ENCODE data around the gene GATB.

Gene GATB

DNA sequence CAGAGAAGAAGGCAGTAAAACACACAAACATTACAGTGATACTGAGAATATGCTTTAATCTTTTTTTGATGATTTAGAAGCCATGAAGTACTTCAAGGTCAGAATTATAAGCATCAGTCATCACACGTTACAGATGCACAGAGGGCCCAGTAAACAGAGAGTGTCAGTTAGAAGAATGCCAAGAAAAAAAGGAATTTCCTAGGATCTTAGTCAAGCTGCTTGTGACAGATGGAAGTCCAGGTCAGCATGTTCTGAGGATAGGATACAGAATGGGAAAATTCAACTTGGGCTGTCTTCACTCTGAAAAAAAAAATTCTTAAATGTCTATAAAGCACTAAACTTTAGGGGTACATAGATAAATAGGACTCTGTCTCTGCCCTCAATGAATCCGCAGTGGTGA, 38.9 kb downstream of the GATB start:
- Histone ChIP-seq H2AFZ (ENCODE audit: low read length) (no peak overlapping the region), H3K27me3 (ENCODE audit: insufficient read depth, low read length) (no peaks in the 10 kb centered on the region), H3K4me3 (ENCODE audit: low read depth, low read length, poor library complexity, severe bottlenecking) (no peak overlapping the region)

DNA sequence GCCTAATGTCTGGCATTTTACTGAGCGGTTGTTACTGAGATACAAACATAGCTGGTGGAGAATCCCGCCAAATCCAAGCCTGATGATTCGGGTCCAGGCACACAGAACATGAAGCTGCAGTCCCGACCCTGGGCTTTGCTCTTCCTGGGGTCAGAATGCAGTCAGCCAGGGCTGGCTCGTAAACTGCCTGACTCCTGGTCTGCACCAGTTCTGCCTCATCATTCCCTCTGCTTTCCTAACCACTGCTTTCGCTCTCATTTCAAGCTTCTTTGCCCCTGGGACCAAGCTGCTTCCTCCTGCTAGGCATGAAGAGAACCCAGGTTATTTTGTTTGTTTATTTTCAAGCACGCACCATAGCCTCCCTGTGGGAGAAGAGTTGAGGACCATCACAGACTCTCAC, 39.3 kb downstream of the GATB start:
- Histone ChIP-seq H3K79me2 (ENCODE audit: insufficient read depth, low read length) (no peaks in the 10 kb centered on the region), H3K9me3 (ENCODE audit: low read length) (no peaks in the 10 kb centered on the region), H3K9me2 (ENCODE audit: low read depth, low read length) (no peaks in the 10 kb centered on the region), H3K27me3 (ENCODE audit: insufficient read depth, low read length) (no peaks in the 10 kb centered on the region), H3K4me2 (ENCODE audit: low read length) (no peak overlapping the region), H4K20me1 (ENCODE audit: insufficient read depth, low read length) (no peaks in the 10 kb centered on the region), H3K36me3 (ENCODE audit: insufficient read depth, low read length) (no peaks in the 10 kb centered on the region), H3K9ac (ENCODE audit: low read length) (no peak overlapping the region), H3K4me1 (ENCODE audit: insufficient read depth, low read length, severe bottlenecking) (no peaks in the 10 kb centered on the region), H3K27ac (ENCODE audit: low read depth, low read length, poor library complexity, severe bottlenecking) (no peak overlapping the region), H3F3A (ENCODE audit: insufficient read depth, low read length) (no peaks in the 10 kb centered on the region), H2AFZ (ENCODE audit: low read length) (no peak overlapping the region), H3K4me3 (ENCODE audit: low read depth, low read length, poor library complexity, severe bottlenecking) (no peak overlapping the region)
- TF ChIP-seq EZH2 (IDR thresholded peaks at IDR 0.05; ENCODE audit: borderline replicate concordance, low read length) = no peak
- TF ChIP-seq, protein P1, sequence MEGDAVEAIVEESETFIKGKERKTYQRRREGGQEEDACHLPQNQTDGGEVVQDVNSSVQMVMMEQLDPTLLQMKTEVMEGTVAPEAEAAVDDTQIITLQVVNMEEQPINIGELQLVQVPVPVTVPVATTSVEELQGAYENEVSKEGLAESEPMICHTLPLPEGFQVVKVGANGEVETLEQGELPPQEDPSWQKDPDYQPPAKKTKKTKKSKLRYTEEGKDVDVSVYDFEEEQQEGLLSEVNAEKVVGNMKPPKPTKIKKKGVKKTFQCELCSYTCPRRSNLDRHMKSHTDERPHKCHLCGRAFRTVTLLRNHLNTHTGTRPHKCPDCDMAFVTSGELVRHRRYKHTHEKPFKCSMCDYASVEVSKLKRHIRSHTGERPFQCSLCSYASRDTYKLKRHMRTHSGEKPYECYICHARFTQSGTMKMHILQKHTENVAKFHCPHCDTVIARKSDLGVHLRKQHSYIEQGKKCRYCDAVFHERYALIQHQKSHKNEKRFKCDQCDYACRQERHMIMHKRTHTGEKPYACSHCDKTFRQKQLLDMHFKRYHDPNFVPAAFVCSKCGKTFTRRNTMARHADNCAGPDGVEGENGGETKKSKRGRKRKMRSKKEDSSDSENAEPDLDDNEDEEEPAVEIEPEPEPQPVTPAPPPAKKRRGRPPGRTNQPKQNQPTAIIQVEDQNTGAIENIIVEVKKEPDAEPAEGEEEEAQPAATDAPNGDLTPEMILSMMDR (IDR thresholded peaks at IDR 0.05; ENCODE audit: low read length) = no peak

More for the DNA sequence above, 38.9 kb downstream of the GATB start:
- Histone ChIP-seq H3K36me3 (ENCODE audit: insufficient read depth, low read length) (no peaks in the 10 kb centered on the region), H3K79me2 (ENCODE audit: insufficient read depth, low read length) (no peaks in the 10 kb centered on the region), H4K20me1 (ENCODE audit: insufficient read depth, low read length) (no peaks in the 10 kb centered on the region), H3F3A (ENCODE audit: insufficient read depth, low read length) (no peaks in the 10 kb centered on the region), H3K4me1 (ENCODE audit: insufficient read depth, low read length, severe bottlenecking) (no peaks in the 10 kb centered on the region), H3K9me2 (ENCODE audit: low read depth, low read length) (no peaks in the 10 kb centered on the region), H3K4me2 (ENCODE audit: low read length) (no peak overlapping the region), H3K9me3 (ENCODE audit: low read length) (no peaks in the 10 kb centered on the region), H3K9ac (ENCODE audit: low read length) (no peak overlapping the region), H3K27ac (ENCODE audit: low read depth, low read length, poor library complexity, severe bottlenecking) (no peak overlapping the region)
- TF ChIP-seq EZH2 (IDR thresholded peaks at IDR 0.05; ENCODE audit: borderline replicate concordance, low read length) = no peak
- TF ChIP-seq, protein P1 (IDR thresholded peaks at IDR 0.05; ENCODE audit: low read length) = no peak

DNA sequence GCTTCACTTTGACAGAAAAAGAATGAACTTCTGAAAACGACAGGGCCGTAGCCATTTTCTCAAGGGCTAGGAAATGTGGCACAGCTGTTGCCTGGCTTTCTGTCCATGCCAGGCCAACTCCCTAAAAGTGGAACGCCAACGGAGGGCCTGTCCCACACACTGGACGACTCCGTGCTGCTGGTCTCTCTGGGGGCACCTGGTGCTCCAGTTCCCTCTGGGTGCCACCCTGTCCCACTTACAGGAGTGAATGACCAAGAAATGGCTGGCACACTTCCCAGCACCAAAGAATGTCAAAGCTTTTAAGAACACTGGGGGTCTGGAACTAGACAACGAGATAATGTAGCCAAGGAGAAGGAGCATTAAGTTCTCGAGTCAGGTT, 40.9 kb downstream of the GATB start:
- no peak for TF ChIP-seq EZH2 (IDR thresholded peaks at IDR 0.05; ENCODE audit: borderline replicate concordance, low read length)
- TF ChIP-seq, protein P1 (IDR thresholded peaks at IDR 0.05; ENCODE audit: low read length) = no peak
- Histone ChIP-seq H3K36me3 (ENCODE audit: insufficient read depth, low read length) (no peaks in the 10 kb centered on the region), H2AFZ (ENCODE audit: low read length) (no peak overlapping the region), H3K79me2 (ENCODE audit: insufficient read depth, low read length) (no peaks in the 10 kb centered on the region), H3K27ac (ENCODE audit: low read depth, low read length, poor library complexity, severe bottlenecking) (no peak overlapping the region), H3K9ac (ENCODE audit: low read length) (no peak overlapping the region), H3K4me2 (ENCODE audit: low read length) (no peak overlapping the region), H3F3A (ENCODE audit: insufficient read depth, low read length) (no peaks in the 10 kb centered on the region), H3K4me1 (ENCODE audit: insufficient read depth, low read length, severe bottlenecking) (no peaks in the 10 kb centered on the region), H3K9me3 (ENCODE audit: low read length) (no peaks in the 10 kb centered on the region), H3K27me3 (ENCODE audit: insufficient read depth, low read length) (no peaks in the 10 kb centered on the region), H3K9me2 (ENCODE audit: low read depth, low read length) (no peaks in the 10 kb centered on the region), H3K4me3 (ENCODE audit: low read depth, low read length, poor library complexity, severe bottlenecking) (no peak overlapping the region), H4K20me1 (ENCODE audit: insufficient read depth, low read length) (no peaks in the 10 kb centered on the region)
